ENCODE results near the gene TBL1X.

- TF ChIP-seq CTCF (optimal IDR thresholded peaks at IDR 0.05 in 1 of 3, IDR thresholded peaks at IDR 0.05 in 1 of 3, conservative IDR thresholded peaks at IDR 0.05 in 1 of 3; ENCODE audit: extremely low read depth in 1 of 3, insufficient read depth in 2 of 3, low read length in 3 of 3) (no peak), EZH2 (IDR thresholded peaks at IDR 0.05; ENCODE audit: low read length) (no peak)
Observed at GRCh38 chrX:9525511-9526248, 60.8 kb downstream of the TBL1X start.

Measured in keratinocyte (primary cell).